Measurements from ENCODE around the gene MGAT5B.
"Not testable (repeated sequence)": the region's sequence is repeated elsewhere in the genome, so short reads cannot be mapped to it uniquely, and the experiment has no call there.

Gene MGAT5B, protein sequence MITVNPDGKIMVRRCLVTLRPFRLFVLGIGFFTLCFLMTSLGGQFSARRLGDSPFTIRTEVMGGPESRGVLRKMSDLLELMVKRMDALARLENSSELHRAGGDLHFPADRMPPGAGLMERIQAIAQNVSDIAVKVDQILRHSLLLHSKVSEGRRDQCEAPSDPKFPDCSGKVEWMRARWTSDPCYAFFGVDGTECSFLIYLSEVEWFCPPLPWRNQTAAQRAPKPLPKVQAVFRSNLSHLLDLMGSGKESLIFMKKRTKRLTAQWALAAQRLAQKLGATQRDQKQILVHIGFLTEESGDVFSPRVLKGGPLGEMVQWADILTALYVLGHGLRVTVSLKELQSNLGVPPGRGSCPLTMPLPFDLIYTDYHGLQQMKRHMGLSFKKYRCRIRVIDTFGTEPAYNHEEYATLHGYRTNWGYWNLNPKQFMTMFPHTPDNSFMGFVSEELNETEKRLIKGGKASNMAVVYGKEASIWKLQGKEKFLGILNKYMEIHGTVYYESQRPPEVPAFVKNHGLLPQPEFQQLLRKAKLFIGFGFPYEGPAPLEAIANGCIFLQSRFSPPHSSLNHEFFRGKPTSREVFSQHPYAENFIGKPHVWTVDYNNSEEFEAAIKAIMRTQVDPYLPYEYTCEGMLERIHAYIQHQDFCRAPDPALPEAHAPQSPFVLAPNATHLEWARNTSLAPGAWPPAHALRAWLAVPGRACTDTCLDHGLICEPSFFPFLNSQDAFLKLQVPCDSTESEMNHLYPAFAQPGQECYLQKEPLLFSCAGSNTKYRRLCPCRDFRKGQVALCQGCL

DNA sequence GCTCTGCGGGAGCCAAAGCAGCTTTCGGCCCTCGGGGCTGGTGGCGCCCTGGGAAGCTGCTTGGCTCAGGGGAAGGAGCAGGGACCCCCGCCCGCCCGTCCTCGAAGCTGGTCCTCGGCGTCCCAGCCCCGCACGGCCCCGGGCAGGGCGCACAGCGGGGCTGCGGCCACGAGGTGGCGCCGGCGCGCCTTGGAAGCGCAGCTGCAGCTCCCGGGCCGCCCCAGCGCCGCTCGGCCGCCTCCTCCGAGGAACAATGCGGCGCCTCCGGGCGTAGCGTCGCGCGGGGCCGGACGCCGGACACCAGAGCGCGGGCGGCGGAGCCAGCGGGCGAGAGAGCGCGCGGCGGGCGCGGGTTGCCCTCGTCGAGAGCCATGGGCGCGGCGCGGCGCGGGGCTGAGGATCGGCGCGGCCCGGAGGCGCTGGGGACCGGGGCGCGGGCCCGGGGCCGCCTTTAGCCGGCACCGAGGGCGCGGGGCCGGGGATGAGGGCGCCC, at the start of gene MGAT5B:
MGAT5B (plus strand) TSS at position 229 of the 493 bp plus-strand sequence. CDS start 626 bp downstream, outside the sequence.
- DNase-seq, result peak; percentile 51 to 96 (median 76)
- intact Hi-C loops (cut with DNase I), result loop anchor here (1.0 to 10.0 kb wide), 3 partner anchors 188 to 377 kb away; no protein-coding TSS in a partner anchor

DNA sequence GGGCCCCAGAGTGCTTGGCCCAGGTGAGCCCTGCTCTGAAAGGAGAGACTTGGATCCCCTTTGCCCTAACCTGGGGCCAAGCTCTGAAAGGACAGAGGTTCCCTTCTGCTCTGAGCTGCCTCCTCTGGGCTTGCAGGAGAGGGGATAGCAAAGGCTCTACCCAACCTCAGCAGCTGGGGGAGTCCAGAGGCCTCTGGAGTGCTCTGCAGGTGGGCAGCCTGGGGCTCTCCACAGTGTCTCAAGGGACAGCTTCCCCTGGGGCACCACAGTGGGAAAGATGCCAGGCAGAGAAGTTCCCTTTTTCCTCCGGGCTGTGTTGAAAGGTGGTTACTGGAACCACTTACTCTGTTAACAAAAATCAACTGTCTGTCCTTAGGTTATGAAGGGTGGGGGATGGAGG, 48.2 kb upstream of the MGAT5B start:
- DNase-seq, result no peak

DNA sequence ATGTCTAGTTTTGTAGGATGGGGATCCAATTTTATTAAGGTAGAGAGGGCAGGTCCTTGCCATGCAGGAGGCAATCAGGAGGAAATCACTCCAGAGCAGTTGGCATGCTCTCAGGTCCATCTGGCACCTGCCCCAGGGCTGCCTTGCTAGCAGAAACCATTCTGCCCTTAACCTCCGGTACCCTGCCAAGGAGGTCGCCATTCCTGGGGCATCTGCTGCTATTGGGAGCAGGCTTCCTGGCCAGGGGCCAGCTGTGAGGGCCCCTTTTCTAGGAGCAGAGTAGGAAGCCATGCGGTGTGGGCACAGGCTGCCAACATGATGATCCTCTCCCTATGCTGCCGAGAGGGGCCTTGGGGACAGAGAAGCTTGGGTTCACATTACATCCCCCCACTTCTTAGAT, 47.6 kb upstream of the MGAT5B start:
- intact Hi-C loops (cut with DNase I), result no loop called here
- no peak for DNase-seq

More for the DNA sequence above, 48.2 kb upstream of the MGAT5B start:
- intact Hi-C loops (cut with DNase I), result no loop called here

DNA sequence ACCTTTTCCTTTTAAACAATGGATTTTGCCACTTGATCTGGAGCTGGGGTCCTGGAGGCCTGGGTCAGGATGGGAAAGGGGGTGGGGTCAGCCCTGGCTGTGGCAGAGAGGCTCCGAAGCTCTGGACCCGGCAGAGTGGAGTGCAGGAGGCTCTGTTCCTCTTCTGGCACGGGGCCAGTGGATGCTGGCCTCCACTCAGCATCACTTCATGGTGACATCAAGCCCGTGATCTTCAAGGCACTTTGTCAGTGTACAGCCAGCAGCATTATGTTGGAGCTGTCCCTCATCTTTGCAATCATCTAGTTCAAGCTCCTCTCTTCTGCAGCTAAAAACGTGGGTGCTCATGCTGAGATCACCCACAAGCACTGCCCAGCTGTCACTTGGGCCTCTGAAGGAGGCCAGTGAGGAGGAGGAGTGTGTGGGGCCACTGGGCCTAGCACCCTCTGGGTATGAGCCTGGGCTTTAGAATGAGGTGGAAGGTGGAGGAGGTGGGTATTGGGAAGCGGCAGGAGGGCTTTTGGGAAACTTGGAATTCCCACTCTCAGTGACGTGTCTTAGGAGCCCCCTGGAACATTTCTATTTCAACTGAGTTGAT, 45.9 kb upstream of the MGAT5B start:
- peak in 1 of 10 donors; percentile 77 for DNase-seq
- intact Hi-C loops (cut with DNase I), result no loop called here

DNA sequence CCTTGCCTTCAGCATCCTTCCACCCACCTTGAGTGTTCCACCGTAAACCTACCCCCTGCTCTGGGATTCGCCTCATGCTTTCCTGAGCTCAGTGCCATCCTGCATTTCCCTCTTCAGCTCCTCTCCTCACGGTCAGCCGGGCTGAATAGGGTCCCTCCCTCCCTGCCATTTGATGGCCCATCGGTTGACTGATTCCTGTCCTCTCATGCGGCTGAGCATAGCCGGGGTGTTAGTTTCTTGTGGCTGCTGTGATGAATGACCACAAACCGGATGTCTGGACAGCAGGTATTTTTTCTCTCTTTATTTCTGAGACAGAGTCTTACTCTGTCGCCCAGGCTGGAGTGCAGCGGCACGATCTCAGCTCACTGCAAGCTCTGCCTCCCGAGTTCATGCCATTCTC, 44.1 kb upstream of the MGAT5B start:
- intact Hi-C loops (cut with DNase I), result no loop called here
- DNase-seq, result peak in 1 of 10 donors; percentile 15

DNA sequence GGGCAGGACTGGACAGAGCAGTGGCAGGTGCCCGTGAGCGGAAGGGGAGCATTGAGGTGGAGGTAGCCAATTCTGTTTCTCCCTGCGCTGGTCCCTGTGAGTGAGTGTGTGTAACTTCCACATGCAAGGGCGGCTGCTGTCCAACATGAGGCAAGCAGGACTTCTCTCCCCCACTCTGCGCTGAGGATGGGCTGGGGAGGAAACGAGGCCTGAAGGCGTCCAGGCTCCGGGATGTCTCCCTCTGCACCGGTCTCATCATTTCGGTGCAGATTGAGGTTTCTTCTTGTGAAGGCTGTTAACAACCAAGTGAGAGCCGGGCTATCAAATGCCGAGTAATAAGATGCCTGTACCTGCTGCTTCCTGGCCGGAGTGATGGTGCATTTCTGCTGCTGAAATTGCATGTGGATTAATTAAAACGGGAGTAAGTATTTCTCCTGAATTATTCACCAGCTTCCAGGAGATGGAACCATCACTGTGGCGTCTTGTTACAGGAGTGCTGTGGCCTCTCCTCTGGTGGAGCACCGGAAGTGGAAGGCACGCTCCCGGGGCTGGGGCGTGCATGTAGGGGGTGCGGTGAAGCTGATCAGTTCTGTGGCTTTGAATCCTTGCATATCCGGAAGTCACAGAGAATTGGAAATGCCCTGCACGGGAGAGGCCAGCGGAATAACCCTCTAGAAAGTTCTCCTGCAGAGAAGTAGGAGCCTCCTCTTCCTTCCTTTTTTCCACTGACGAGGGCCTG, 41.7 kb upstream of the MGAT5B start:
- intact Hi-C loops (cut with DNase I), result no loop called here
- DNase-seq, result no peak

DNA sequence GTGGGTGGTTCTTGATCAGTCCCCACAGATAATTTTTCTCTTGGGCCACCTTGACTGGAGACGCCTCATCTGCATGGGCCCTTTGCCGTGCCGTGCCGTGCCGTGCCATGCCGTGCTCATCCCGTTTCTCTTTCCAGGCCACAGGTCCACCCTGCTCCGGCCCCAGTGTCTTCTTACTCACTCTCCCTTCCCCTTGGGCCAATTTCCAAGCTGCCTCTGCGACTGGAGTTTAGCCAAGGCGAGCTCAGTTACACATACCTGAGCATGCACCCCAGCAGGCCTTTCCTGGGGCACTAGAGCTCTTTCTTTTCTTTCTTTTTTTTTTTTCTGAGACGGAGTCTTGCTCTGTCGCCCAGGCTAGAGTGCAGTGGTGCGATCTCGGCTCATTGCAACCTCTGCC, 40.5 kb upstream of the MGAT5B start:
- no peak for DNase-seq
- intact Hi-C loops (cut with DNase I), result no loop called here

DNA sequence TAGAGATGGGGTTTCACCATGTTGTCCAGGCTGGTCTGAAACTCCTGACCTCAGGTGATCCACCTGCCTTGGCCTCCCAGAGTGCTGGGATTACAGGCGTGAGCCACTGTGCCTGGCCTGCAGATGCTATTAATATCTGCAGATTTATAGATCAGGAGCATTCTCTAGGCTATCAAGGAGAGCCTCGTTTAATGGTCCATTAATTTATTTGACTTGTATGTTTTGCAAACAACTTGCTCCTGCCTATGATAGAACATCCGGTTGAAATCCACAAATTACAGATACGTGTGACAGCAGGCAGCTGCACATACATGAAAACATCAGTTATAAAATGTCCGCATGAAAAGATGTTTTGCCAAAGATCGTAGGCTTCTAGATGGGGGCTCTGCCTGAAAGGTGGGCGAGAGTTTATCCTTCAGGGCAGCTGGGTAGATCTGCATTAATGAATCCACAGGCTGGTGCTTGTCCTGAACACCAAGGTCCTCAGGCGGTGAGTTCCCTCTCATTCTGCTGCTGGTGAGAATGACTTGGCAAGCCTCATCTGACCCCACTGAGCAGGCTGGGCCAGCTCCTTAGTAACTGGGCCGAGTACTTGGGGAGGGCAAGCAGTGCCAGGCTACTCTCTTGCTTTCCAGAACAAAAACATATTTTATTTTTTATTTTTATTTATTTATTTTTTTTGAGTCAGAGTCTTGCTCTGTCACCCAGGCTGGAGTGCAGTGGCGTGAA, 37.1 kb upstream of the MGAT5B start:
- intact Hi-C loops (cut with DNase I), result no loop called here
- DNase-seq, result no peak

DNA sequence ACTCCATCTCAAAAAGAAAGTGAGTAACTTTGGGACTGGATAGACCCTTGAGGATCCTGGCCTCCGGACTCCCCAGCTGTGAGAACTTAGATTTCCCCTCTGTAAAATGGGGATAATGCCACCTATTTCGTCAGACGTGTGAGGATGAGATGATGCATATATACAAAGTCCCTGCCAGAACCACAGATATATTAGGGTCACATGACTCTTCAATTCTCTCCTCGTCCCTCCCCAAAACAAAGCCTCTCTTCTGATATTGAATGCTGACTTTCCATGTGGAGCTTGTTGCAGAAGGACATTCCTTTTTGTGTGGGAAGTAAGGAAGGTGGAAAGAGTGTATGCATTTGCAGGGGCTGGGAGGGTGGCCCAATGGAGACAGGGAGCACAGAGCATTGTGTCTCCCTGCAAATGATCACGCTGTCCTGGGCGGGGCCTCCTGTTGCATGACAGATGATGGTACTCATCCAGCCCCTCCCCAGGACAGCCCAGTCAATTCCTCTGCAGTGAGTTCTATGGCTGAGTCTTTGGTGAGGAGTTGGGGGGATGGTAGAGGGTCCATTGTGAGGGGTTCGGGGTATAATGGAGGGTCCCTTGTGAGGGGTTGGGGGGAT, 35.1 kb upstream of the MGAT5B start:
- intact Hi-C loops (cut with DNase I), result no loop called here
- DNase-seq, result no peak

DNA sequence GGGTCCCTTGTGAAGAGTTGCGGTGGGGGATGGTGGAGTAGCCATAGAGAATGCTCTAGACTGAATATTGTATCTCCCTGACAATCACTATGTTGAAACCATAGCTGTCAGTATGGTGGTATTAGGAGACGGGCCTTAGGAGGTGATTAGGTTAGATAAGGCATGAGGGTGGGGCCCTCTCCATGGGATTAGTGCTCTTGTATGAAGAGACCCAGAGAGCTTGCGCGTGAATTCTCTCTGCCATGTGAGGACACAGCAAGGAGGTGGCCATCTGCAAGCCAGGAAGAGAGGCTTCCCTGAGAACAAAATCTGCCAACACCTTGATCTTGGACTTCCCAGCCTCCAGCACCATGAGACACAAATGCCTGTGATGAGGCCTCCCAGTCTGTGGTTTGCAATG, 34.5 kb upstream of the MGAT5B start:
- intact Hi-C loops (cut with DNase I), result no loop called here
- no peak for DNase-seq

DNA sequence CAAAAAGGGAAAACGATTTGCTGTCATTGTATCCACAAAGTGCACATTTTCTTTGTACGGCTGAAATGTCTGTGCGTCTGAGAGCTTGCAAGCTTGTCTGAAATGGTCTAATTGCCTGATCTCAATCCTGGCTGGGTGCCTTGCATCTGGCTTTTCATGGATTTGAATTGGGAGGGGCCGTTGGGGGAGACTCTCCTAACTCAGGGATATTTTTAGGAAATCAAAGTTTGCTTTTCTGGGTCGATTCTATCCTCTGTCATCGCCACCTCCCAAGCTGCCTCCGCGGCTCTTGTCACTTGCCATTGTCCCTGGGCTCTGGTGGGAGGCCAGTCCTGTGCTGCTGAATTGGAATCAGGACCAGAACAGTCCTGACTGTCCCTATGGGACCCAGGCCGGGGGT, 33.3 kb upstream of the MGAT5B start:
- intact Hi-C loops (cut with DNase I), result no loop called here
- DNase-seq, result peak in 6 of 10 donors; percentile 11 to 88 (median 41)

DNA sequence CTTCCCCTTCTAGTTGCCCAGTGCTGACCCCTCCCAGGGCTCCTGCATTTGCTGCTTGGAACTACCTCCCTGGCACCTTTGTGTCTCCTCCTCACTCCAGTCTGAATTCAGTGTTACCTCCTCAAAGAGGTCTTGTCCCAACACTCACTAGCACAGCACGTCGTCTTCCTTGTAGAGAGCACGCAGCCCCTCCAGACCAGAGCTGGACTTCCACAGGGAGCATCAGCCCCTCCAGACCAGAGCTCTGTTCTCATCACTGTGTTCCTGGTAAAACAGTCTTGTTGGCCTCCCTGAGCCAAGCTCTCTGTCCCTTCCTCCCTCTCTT, 27.8 kb upstream of the MGAT5B start:
- DNase-seq, result no peak
- intact Hi-C loops (cut with DNase I), result no loop called here

DNA sequence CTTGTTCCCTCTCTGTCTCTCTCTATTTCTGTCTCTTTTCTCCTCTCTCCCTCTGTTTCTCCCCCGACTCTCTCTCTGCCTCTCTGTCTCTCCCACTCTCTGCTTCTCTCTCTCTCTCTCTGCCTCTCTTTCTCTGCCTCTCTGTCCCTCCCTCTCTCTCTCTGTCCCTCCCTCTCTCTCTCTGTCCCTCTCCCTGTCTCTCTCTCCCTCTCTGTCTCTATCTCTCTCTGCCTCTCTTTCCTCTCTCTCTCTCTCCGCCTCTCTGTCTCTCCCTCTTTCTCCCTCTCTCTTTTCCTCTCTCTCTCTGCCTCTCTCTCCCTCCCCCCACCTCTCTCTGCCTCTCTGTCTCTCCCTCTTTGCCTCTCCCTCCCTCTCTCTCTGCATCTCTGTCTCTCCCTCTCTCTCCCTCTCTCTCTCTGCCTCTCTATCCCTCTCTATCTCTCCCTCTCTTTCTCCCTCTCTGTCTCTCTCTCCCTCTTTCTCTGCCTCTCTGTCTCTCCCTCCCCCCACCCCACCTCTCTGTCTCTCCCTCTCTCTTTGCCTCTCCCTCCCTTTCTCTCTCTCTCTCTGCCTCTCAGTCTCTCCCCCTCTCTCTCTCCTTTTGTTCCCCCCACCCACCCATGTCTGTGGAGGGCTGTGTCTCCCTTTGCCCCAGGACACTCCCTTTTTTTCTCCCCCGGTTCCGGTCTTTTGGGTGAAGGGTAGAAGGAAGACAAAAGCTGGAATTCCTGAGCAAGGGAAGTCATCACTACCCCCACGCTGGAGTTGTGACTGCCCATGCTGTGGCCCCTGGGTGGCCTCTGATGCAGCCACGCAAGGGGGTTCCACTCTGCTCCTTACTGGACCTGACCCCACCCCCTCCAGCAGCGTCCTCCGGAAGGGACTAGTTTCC, 27.1 kb upstream of the MGAT5B start:
- intact Hi-C loops (cut with DNase I), result no loop called here
- no peak for DNase-seq

DNA sequence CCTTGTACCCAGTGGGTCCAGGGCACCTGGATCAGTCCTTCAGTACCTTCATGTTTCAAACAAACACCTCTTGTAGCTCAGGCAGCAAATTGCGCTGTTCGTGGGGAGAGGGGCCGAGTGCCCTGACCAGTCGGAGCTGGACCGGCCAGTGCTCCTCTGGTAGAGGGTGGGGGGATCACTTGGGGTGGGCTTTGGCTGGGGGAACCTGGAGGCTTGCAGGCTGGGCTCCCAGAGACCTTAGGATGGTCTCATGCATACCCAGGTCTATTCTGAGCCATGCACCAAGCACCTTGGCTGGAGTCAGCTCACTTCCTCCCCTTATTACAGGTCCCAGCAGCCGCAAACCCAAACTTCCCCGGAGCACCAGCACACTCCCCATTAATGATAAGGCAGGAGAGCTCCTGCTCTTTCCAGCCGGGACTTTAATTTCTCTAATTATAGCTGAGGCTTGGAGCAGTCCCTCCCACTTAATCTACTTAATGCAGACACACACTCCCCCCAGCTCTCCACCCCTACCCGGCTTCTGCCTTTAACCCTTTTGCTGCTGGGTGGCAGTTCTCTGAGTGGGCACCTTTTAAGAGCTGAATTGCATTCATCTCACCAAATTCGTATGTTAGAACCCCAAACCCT, 26.3 kb upstream of the MGAT5B start:
- intact Hi-C loops (cut with DNase I), result no loop called here

DNA sequence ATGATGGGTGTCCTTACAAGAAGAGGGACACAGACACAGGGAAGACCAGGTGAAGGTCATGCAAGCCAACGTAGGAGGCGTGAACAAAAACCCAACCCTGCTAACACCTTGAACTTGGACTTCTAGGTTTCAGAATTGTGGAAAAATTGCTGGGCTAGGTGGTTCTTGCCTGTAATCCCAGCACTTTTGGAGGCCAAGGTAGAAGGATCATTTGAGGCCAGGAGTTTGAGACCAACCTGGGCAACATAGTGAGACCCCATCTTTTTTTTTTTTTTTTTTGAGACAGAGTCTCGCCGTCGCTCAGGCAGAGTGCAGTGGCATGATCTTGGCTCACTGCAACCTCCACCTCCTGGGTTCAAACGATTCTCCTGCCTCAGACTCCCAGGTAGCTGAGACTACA, 25.1 kb upstream of the MGAT5B start:
- DNase-seq; intact Hi-C loops (cut with DNase I): not testable (repeated sequence)

More for the DNA sequence above, 26.3 kb upstream of the MGAT5B start:
- DNase-seq, result no peak

DNA sequence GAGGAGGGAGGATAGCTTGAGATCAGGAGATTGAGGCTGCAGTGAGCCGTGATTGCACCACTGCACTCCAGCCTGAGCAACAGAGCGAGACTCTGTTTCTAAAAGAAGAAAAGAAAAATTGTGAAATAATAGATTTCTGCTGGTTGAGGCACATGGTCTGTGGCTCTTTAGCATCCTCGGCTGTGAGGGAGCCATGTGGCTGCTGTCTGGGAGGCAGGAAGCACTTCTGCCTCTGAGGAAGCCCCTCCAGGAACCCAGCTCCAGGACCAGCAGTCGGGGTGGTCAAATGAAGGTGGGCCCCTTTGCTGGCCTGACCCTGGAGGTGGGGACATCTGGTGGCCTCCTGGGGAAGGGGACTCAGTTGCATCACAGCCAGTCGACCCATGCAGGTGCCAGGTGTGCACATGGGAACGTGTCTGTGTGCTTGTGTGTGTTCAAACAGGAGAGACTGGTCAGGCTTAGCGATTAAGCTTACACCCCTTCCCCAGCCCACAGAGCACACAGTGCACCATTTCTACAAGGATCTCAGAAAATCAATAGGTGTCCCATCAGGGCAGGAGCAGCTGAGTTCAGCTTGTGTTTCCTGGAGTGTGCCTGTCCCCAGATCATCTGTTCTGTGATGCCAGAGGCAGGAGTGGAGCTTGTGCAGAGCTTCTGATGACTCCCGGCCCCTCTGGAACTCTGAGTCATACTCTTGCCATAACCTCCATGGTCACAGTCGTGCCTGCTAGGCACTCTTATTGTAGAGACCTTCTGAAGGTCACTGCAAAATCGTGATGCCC, 24.3 kb upstream of the MGAT5B start:
- no peak for DNase-seq
- intact Hi-C loops (cut with DNase I), result no loop called here

DNA sequence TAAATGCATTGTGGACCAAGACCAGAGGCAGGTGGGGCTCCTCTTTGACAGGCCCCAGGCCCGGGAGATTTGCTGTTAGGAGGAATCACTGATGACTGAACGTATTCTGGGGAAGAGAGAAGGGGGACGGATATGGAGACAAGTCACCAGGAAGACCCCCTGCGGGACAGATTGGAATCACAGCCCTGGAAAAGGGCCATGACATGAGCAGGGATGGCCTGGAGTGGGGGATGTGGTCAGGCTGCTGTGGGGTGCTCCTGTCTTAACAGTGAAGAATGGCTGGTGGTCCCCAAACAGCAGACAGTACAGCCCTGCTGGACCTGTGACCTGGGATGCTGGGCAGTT, 23.7 kb upstream of the MGAT5B start:
- no peak for DNase-seq
- intact Hi-C loops (cut with DNase I), result no loop called here
